ENCODE measurements around the gene RAPGEF1. TPM values are rescaled to one million over a fixed set of nuclear protein-coding genes. Genes with fewer than 3 reads are reported as not detected.

Gene RAPGEF1
- total and polyA plus RNA-seq, 9 of the 15 experiments (the other 6 are each of a cell fraction or from before 2014, with no cell fraction given): 0.06 to 44.1 (median 19.9) TPM

DNA sequence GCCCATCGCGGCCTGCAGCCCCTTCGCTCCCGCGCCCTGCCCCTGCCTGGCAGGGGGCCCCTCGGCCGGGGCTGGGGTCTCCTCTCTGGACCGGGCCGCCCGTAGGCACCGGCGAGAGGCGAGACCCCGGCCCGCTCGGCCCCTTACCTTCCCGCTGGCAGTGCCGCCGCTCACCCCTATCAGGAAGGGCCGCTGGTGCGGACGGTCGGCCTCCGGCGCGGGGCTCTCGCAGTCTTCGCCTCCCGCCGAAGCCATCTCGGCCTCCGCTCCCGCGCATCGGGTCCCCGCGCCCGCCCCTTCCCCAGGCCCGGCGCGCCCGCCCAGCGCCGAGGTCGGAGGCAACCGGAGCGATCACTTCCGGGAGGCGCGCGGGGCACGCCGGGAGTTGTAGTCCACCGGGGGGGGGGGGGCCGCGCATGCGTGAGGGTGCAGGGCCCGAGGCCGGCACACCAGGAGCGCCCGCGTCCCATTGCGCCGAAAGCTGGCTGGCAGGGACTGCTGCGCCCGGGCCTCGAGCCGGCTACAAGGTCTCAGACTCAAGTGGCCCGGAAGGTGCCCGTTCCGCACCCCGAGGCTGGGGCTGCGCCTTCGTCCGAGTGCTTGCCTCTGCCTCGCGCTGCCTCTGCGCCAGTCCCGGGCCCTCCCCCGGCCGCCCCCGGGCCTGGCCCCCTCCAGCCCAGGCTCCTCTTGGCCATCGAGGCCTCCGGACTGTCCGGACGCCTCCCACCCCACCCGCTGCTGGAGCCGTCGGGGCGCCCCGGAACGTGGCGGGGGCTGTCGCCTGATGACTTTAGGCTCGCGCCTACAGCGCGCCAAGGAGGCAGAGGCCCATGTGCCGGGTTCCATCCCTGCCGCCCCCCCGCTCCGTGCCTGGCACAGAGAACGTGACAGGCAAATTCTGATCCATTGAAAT is 208.7 kb downstream of the RAPGEF1 start, which contains the start of gene UCK1 (continued):
- TF ChIP-seq, protein P1, sequence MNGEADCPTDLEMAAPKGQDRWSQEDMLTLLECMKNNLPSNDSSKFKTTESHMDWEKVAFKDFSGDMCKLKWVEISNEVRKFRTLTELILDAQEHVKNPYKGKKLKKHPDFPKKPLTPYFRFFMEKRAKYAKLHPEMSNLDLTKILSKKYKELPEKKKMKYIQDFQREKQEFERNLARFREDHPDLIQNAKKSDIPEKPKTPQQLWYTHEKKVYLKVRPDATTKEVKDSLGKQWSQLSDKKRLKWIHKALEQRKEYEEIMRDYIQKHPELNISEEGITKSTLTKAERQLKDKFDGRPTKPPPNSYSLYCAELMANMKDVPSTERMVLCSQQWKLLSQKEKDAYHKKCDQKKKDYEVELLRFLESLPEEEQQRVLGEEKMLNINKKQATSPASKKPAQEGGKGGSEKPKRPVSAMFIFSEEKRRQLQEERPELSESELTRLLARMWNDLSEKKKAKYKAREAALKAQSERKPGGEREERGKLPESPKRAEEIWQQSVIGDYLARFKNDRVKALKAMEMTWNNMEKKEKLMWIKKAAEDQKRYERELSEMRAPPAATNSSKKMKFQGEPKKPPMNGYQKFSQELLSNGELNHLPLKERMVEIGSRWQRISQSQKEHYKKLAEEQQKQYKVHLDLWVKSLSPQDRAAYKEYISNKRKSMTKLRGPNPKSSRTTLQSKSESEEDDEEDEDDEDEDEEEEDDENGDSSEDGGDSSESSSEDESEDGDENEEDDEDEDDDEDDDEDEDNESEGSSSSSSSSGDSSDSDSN (IDR thresholded peaks at IDR 0.05; ENCODE audit: borderline replicate concordance in 1 of 2, low read depth in 2 of 2, low read length in 2 of 2): no peak
- TF ChIP-seq, protein P2, sequence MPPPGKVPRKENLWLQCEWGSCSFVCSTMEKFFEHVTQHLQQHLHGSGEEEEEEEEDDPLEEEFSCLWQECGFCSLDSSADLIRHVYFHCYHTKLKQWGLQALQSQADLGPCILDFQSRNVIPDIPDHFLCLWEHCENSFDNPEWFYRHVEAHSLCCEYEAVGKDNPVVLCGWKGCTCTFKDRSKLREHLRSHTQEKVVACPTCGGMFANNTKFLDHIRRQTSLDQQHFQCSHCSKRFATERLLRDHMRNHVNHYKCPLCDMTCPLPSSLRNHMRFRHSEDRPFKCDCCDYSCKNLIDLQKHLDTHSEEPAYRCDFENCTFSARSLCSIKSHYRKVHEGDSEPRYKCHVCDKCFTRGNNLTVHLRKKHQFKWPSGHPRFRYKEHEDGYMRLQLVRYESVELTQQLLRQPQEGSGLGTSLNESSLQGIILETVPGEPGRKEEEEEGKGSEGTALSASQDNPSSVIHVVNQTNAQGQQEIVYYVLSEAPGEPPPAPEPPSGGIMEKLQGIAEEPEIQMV (tag; conservative IDR thresholded peaks at IDR 0.05; ENCODE audit: low read depth): no peak
- TF ChIP-seq, protein P3, sequence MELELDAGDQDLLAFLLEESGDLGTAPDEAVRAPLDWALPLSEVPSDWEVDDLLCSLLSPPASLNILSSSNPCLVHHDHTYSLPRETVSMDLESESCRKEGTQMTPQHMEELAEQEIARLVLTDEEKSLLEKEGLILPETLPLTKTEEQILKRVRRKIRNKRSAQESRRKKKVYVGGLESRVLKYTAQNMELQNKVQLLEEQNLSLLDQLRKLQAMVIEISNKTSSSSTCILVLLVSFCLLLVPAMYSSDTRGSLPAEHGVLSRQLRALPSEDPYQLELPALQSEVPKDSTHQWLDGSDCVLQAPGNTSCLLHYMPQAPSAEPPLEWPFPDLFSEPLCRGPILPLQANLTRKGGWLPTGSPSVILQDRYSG (tag; conservative IDR thresholded peaks at IDR 0.05; ENCODE audit: low read depth): no peak
